ENCODE results near the gene ATXN10.

DNA sequence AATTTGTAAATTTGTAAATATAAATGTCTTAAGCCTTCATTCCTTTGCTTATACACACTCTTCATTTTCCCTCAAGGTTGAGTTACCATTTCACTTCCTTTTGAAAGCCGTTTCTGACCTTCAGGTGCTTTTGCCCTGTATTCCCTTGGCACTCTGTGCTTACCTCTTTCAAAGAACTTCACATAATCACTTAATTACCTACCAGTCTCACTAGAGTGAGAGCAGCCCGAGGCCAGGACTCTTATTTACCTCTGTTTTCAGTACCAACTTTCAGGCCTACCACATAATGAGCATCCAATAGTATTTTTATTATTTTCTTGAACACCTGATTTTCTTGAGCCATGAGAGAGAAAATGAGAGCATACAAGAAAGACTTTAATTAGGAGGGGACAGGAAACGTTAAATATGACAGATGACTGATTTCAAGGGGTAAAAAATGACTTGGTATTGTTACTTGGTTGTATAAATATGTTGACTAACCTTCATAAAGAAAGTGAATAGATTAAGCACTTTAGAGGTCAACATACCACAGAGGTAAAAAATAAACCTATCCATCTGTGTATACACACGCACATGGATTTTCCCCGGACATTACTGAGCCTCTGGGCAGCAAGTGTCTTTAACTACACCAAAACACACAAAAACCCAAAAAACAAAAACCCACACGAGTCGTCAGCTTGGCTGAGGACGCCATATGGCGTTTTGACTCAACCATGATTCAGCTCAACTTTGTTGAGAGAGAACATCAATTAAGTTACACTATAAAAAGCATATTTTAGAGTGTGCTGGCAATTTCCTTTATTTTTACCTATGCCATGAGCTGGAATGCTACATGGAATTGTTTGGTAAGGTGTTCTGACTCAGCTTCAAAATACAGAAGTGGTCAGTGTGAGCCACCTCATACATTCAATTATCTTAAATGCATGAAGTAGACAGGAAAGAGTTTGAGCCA lies 7.6 kb downstream of the ATXN10 start:
- no peak for TF ChIP-seq SIN3A (IDR thresholded peaks at IDR 0.05; ENCODE audit: borderline replicate concordance, insufficient read depth, low read length)
- TF ChIP-seq, protein P1, sequence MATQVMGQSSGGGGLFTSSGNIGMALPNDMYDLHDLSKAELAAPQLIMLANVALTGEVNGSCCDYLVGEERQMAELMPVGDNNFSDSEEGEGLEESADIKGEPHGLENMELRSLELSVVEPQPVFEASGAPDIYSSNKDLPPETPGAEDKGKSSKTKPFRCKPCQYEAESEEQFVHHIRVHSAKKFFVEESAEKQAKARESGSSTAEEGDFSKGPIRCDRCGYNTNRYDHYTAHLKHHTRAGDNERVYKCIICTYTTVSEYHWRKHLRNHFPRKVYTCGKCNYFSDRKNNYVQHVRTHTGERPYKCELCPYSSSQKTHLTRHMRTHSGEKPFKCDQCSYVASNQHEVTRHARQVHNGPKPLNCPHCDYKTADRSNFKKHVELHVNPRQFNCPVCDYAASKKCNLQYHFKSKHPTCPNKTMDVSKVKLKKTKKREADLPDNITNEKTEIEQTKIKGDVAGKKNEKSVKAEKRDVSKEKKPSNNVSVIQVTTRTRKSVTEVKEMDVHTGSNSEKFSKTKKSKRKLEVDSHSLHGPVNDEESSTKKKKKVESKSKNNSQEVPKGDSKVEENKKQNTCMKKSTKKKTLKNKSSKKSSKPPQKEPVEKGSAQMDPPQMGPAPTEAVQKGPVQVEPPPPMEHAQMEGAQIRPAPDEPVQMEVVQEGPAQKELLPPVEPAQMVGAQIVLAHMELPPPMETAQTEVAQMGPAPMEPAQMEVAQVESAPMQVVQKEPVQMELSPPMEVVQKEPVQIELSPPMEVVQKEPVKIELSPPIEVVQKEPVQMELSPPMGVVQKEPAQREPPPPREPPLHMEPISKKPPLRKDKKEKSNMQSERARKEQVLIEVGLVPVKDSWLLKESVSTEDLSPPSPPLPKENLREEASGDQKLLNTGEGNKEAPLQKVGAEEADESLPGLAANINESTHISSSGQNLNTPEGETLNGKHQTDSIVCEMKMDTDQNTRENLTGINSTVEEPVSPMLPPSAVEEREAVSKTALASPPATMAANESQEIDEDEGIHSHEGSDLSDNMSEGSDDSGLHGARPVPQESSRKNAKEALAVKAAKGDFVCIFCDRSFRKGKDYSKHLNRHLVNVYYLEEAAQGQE (IDR thresholded peaks at IDR 0.05; ENCODE audit: insufficient read depth in 1 of 2, low read depth in 2 of 2, low read length in 2 of 2), result no peak
- TF ChIP-seq POLR2AphosphoS5 (IDR thresholded peaks at IDR 0.05; ENCODE audit: low read depth, low read length), result no peak

Measured in PFSK-1 (cell line).